IMR-90 (cell line): ENCODE measurements around the gene GNA14. TPM values are rescaled to one million over a fixed set of nuclear protein-coding genes. Genes with fewer than 3 reads are reported as not detected.
"Not testable (repeated sequence)": the region's sequence is repeated elsewhere in the genome, so short reads cannot be mapped to it uniquely, and the experiment has no call there.

Source experiments
- ATAC-seq: fragments of 200-7000 bp; cut with Tn5 transposase; 2 replicates; pipeline ENCODE4 v1.9.1; 2020; ENCODE audit warnings: low read depth, mild to moderate bottlenecking, moderate library complexity
- BruUV-seq: library from RNA; stranded (reverse); fragments of 400-500 nt; replicated peaks from 2 replicates; lab custom pipeline; 2021; lab: Mats Ljungman, UMichigan
- CTCF ChIA-PET: fragments of 300-600 bp; formaldehyde crosslinking; extraction: SDS; loops from one replicate; lab custom pipeline; 2021; ENCODE audit warnings: antibody characterized with exemption; lab: Yijun Ruan, JAX
- POLR2A ChIA-PET: fragments of 300-600 bp; sonication (Branson Sonifier 250); formaldehyde crosslinking; loops from one replicate; lab custom pipeline; 2022; ENCODE audit warnings: antibody characterized with exemption; ENCODE audit not compliant: unreplicated experiment; lab: Charles Lee
- DNase-seq: peaks from one replicate; pipeline ENCODE4 v3.0.0; 2013
- H2AFZ ChIP-seq: replicated peaks from 2 replicates; pipeline ENCODE3; 2013; ENCODE audit warnings: low read length, mild to moderate bottlenecking; ENCODE audit not compliant: poor library complexity
- H2AK5ac ChIP-seq: 2 replicates; pipeline ENCODE4 v1.6.1; 2013; ENCODE audit warnings: low read depth, low read length, inconsistent platforms
- H2AK9ac ChIP-seq: replicated peaks from 2 replicates; pipeline ENCODE3; 2013; ENCODE audit warnings: mild to moderate bottlenecking, low read depth, low read length, moderate library complexity; ENCODE audit not compliant: poor library complexity
- H2BK120ac ChIP-seq: 2 replicates; pipeline ENCODE4 v1.6.1; 2013; ENCODE audit warnings: low read depth, low read length, inconsistent platforms
- H2BK15ac ChIP-seq: 3 replicates; pipeline ENCODE4 v1.6.1; 2013; ENCODE audit warnings: low read depth, low read length, inconsistent platforms
- H2BK20ac ChIP-seq: 2 replicates; pipeline ENCODE4 v1.6.1; 2013; ENCODE audit warnings: low read depth, mild to moderate bottlenecking, inconsistent platforms, low read length, moderate library complexity
- H2BK5ac ChIP-seq: 2 replicates; pipeline ENCODE4 v1.6.1; 2013; ENCODE audit warnings: mild to moderate bottlenecking, low read depth, low read length, inconsistent platforms; ENCODE audit not compliant: poor library complexity, severe bottlenecking
- H3K14ac ChIP-seq: replicated peaks from 2 replicates; pipeline ENCODE4 v1.6.1; 2013; ENCODE audit warnings: low read depth, low read length, inconsistent platforms
- H3K18ac ChIP-seq: 2 replicates; pipeline ENCODE4 v1.6.1; 2013; ENCODE audit warnings: low read depth, low read length, control low read depth
- H3K23ac ChIP-seq: 2 replicates; pipeline ENCODE4 v1.6.1; 2013; ENCODE audit warnings: low read depth, low read length, inconsistent platforms
- H3K27ac ChIP-seq: 2 replicates; pipeline ENCODE4 v1.5.1; 2013; ENCODE audit warnings: mild to moderate bottlenecking, control low read depth, low read length; ENCODE audit not compliant: insufficient read depth
- H3K27me3 ChIP-seq: 2 replicates; pipeline ENCODE4 v1.6.1; 2013; ENCODE audit warnings: low read length; ENCODE audit not compliant: control insufficient read depth, insufficient read depth
- H3K36me3 ChIP-seq: 2 replicates; pipeline ENCODE4 v1.6.1; 2013; ENCODE audit warnings: low read length, mixed read lengths; ENCODE audit not compliant: control insufficient read depth, insufficient read depth
- H3K4ac ChIP-seq: 2 replicates; pipeline ENCODE4 v1.6.1; 2013; ENCODE audit warnings: low read depth, low read length, inconsistent platforms
- H3K4me1 ChIP-seq: 2 replicates; pipeline ENCODE4 v1.6.1; 2013; ENCODE audit warnings: low read length, mixed read lengths; ENCODE audit not compliant: control insufficient read depth, insufficient read depth
- H3K4me2 ChIP-seq: 2 replicates; pipeline ENCODE4 v1.6.1; 2013; ENCODE audit warnings: low read depth, mild to moderate bottlenecking, control low read depth, low read length, moderate library complexity
- H3K4me3 ChIP-seq: 2 replicates; pipeline ENCODE4 v1.5.1; 2013; ENCODE audit warnings: low read depth, mild to moderate bottlenecking, control low read depth, low read length, moderate library complexity; ENCODE audit not compliant: insufficient read depth
- H3K56ac ChIP-seq: 2 replicates; pipeline ENCODE4 v1.6.1; 2013; ENCODE audit warnings: low read length, inconsistent platforms; ENCODE audit not compliant: insufficient read depth; ENCODE audit errors: extremely low read depth
- H3K79me1 ChIP-seq, 2 experiments: 2 replicates each; pipeline ENCODE4 v1.6.1; 2013; ENCODE audit warnings: low read length in 2 of 2, inconsistent platforms in 1 of 2, low read depth in 1 of 2
- H3K9ac ChIP-seq: 2 replicates; pipeline ENCODE4 v1.6.1; 2013; ENCODE audit warnings: low read depth, low read length, control low read depth
- H3K9me1 ChIP-seq: 2 replicates; pipeline ENCODE4 v1.6.1; 2013; ENCODE audit warnings: low read length, inconsistent platforms; ENCODE audit not compliant: insufficient read depth
- H3K9me3 ChIP-seq: 2 replicates; pipeline ENCODE4 v1.6.1; 2013; ENCODE audit warnings: low read length; ENCODE audit not compliant: control insufficient read depth, insufficient read depth
- H4K20me1 ChIP-seq: 2 replicates; pipeline ENCODE4 v1.6.1; 2013; ENCODE audit warnings: low read length, inconsistent platforms; ENCODE audit not compliant: insufficient read depth
- H4K5ac ChIP-seq: 2 replicates; pipeline ENCODE4 v1.6.1; 2013; ENCODE audit warnings: mild to moderate bottlenecking, low read depth, low read length, control low read depth
- H4K8ac ChIP-seq, 2 experiments: 2 replicates each; pipeline ENCODE4 v1.6.1; 2013; ENCODE audit warnings: low read depth in 2 of 2, low read length in 2 of 2, control low read depth in 1 of 2, inconsistent platforms in 1 of 2
- H4K91ac ChIP-seq: 2 replicates; pipeline ENCODE4 v1.6.1; 2013; ENCODE audit warnings: low read depth, low read length, inconsistent platforms; ENCODE audit not compliant: insufficient read depth
- WGBS, 2 experiments: methylation state at CpG; one replicate each; pipeline versions ENCODE4 v1.1.5 to v1.1.7; 2013; ENCODE audit warnings: missing lambda C conversion rate in 2 of 2; ENCODE audit not compliant: insufficient read length in 1 of 2; ENCODE audit errors: extremely low coverage in 2 of 2; 5-methylcytosine and 5-hydroxymethylcytosine counted together
- dilution Hi-C: fragments of 300-500 bp; cut with HindIII; formaldehyde crosslinking; loops from one replicate; pipeline ENCODE4 v1.14.3; 2018; ENCODE audit warnings: low sequenced_read_pairs; ENCODE audit not compliant: unreplicated experiment
- in situ Hi-C: fragments of 300-500 bp; cut with MboI; formaldehyde crosslinking; loops from 3 replicates; pipeline ENCODE4 v1.14.3; 2019; ENCODE audit warnings: low sequenced_read_pairs, inconsistent platforms, mixed read lengths
- intact Hi-C: fragments of 100-400 bp; cut with micrococcal nuclease; formaldehyde crosslinking; loops from 2 replicates; pipeline ENCODE4 v1.10.0; 2022
- polyA plus RNA-seq, 3 experiments: library from polyadenylated mRNA; depleted of rRNA; stranded (reverse); fragments of >200 nt; gene quantifications; 2 replicates each; pipeline ENCODE4 v1.2.3, GENCODE V29; 2012; ENCODE audit warnings: low replicate concordance in 1 of 3
- total RNA-seq: library from RNA; depleted of rRNA; stranded (reverse); fragments of >200 nt; gene quantifications from 2 replicates; pipeline ENCODE4 v1.2.3, GENCODE V29; 2012

GNA14 gene
- total and polyA plus RNA-seq, 2 of the 4 experiments (the other 2 are of a cell fraction): under 0.01 to 0.03 TPM

GRCh38 chr9:77584927-77585326 lies 63.2 kb downstream of the GNA14 start:
- H4K8ac ChIP-seq, H3K9me1 ChIP-seq, H3K79me1 ChIP-seq, BruUV-seq, H2AK9ac ChIP-seq, H2BK15ac ChIP-seq, H3K4me3 ChIP-seq, H4K91ac ChIP-seq, H3K9ac ChIP-seq, H2BK5ac ChIP-seq, H3K14ac ChIP-seq, dilution Hi-C loops, POLR2A ChIA-PET, H3K18ac ChIP-seq, H2BK20ac ChIP-seq, H4K20me1 ChIP-seq, H3K36me3 ChIP-seq, in situ Hi-C loops, H3K27me3 ChIP-seq, H2AFZ ChIP-seq, H3K23ac ChIP-seq, H2BK120ac ChIP-seq, H3K4me1 ChIP-seq, H4K5ac ChIP-seq, H3K4ac ChIP-seq, H3K27ac ChIP-seq, CTCF ChIA-PET, H3K4me2 ChIP-seq, H2AK5ac ChIP-seq, DNase-seq, H3K9me3 ChIP-seq, H3K56ac ChIP-seq, ATAC-seq: not testable (repeated sequence)
- WGBS, 2 experiments: no CpG with 5 or more reads among the region's 4 CpGs
- intact Hi-C loops: loop anchor here (10.0 kb wide), 2 partner anchors 160 to 450 kb away; partner anchors contain the start of gene GNAQ
